Left lung (tissue), 10 donors: ENCODE data around the gene DOK5. TPM values are rescaled to one million over a fixed set of nuclear protein-coding genes. Genes with fewer than 3 reads are reported as not detected.

Experiments used
- ATAC-seq: fragments of 200-7000 bp; cut with Tn5 transposase; one replicate; pipeline ENCODE4 v1.9.1; 2020; ENCODE audit warnings: moderate library complexity
- DNase-seq, 4 donors: peaks; one replicate each; pipeline ENCODE4 v3.0.0-alpha.2; 2013 to 2020
- H3K27ac ChIP-seq, 2 donors: fragments of 200-600 bp; sonication (generic) in 1 of 2; one replicate each; pipeline versions ENCODE4 v1.5.0 to v1.8.0; 2020 to 2021
- H3K27me3 ChIP-seq, 2 donors: fragments of 200-600 bp; sonication (generic) in 1 of 2; one replicate each; pipeline versions ENCODE4 v1.5.0 to v1.8.0; 2020 to 2021
- H3K36me3 ChIP-seq, 2 donors: fragments of 200-600 bp; sonication (generic) in 1 of 2; one replicate each; pipeline versions ENCODE4 v1.5.0 to v1.8.0; 2020 to 2021
- H3K4me1 ChIP-seq, 2 donors: fragments of 200-600 bp; one replicate each; pipeline ENCODE4 v1.8.0; 2021
- H3K4me3 ChIP-seq, 2 donors: fragments of 200-600 bp; sonication (generic) in 1 of 2; one replicate each; pipeline versions ENCODE4 v1.5.0 to v1.8.0; 2020 to 2021; ENCODE audit warnings: mild to moderate bottlenecking in 1 of 2
- H3K9me3 ChIP-seq, 2 donors: fragments of 200-600 bp; sonication (generic) in 1 of 2; one replicate each; pipeline versions ENCODE4 v1.5.0 to v1.8.0; 2020 to 2021
- intact Hi-C, 2 donors: fragments of 100-400 bp; cut with DNase I; formaldehyde crosslinking; loops; one replicate each; pipeline versions ENCODE4 v1.11.2 to v1.14.2; 2022
- polyA plus RNA-seq, 6 donors: library from polyadenylated mRNA; unstranded; fragments of 120-200 nt; gene quantifications; one replicate each; pipeline ENCODE4 v1.2.1, GENCODE V29; 2013; ENCODE audit not compliant: insufficient read length in 6 of 6
- total RNA-seq, 2 donors: library from RNA; stranded (reverse); fragmentation: NEBNext Ultra II Directional; extraction: Animal tissue kit (Norgen Biotek cat#: 25700); gene quantifications; one replicate each; pipeline ENCODE4 v1.2.1, GENCODE V29; 2021
- TF ChIP-seq, protein P1 (sequence below), 2 donors: fragments of 200-600 bp; sonication (generic) in 1 of 2; IDR thresholded peaks; one replicate each; pipeline versions ENCODE4 v1.5.0 to v1.8.0; 2021; ENCODE audit warnings: antibody characterized with exemption in 2 of 2
- donor health status: DM: no; HTN: yes; CAD: no.
- donor health status: DM: no; HTN: no; CAD: no.

The DOK5 gene
- total and polyA plus RNA-seq, 8 donors = 0.92 to 3.6 (median 2.4) TPM

DNA sequence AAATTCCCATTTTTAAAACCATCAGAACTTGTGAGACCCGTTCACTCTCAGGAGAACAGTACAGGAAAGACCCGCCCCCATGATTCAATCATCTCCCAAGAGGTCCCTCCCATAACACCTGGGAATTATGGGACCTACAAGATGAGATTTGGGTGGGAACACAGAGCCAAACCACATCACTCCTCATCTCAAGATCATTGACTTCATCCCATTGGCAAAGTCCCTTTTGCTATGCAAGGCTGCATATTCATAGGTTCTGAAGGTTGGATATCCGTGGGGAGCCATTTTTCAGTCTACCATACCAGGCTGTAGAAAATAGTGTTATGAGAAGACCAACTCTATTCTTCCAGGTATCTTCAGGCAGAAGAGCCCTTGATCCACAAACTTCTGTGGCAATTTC, 219.1 kb downstream of the DOK5 start:
- intact Hi-C loops = no loop called here
- no peak for DNase-seq
- H3K36me3 ChIP-seq = no peaks in the 10 kb centered on the region
- H3K4me1 ChIP-seq = no peaks in the 10 kb centered on the region
- no peaks in the 10 kb centered on the region for H3K9me3 ChIP-seq
- no peak overlapping the region for H3K27ac ChIP-seq
- TF ChIP-seq, protein P1, sequence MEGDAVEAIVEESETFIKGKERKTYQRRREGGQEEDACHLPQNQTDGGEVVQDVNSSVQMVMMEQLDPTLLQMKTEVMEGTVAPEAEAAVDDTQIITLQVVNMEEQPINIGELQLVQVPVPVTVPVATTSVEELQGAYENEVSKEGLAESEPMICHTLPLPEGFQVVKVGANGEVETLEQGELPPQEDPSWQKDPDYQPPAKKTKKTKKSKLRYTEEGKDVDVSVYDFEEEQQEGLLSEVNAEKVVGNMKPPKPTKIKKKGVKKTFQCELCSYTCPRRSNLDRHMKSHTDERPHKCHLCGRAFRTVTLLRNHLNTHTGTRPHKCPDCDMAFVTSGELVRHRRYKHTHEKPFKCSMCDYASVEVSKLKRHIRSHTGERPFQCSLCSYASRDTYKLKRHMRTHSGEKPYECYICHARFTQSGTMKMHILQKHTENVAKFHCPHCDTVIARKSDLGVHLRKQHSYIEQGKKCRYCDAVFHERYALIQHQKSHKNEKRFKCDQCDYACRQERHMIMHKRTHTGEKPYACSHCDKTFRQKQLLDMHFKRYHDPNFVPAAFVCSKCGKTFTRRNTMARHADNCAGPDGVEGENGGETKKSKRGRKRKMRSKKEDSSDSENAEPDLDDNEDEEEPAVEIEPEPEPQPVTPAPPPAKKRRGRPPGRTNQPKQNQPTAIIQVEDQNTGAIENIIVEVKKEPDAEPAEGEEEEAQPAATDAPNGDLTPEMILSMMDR (IDR thresholded peaks at IDR 0.05) = no peak
- H3K27me3 ChIP-seq = no peaks in the 10 kb centered on the region
- no peak for ATAC-seq
- no peak overlapping the region for H3K4me3 ChIP-seq

DNA sequence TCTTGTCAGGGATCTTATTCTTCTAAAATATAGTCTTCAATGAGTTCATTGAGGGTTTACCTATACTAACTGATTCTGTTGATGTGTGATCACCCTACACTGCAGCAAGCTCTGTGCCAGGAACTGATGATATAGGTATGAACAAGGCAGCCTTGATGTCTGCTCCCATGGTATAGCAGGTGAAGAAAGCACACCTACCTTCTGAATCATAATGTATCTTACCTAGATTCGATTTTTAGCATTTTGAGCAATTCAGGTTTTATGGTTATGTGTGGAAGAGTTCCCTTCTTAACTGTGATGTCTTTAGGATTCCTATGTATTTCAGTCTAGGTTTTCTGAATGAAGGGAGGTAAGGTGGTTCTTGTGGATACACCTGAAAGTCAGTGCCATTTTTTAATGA, 223.0 kb downstream of the DOK5 start:
- no peaks in the 10 kb centered on the region for H3K9me3 ChIP-seq
- TF ChIP-seq, protein P1 (IDR thresholded peaks at IDR 0.05) = no peak
- DNase-seq = no peak
- intact Hi-C loops = no loop called here
- H3K27ac ChIP-seq = no peak overlapping the region
- ATAC-seq = no peak
- no peaks in the 10 kb centered on the region for H3K4me1 ChIP-seq
- H3K4me3 ChIP-seq = no peak overlapping the region
- no peaks in the 10 kb centered on the region for H3K36me3 ChIP-seq
- no peaks in the 10 kb centered on the region for H3K27me3 ChIP-seq
